NCI-H748 (cell line): ENCODE measurements around the gene PAEP.
"Not testable (repeated sequence)": the region's sequence is repeated elsewhere in the genome, so short reads cannot be mapped to it uniquely, and the experiment has no call there.

Source experiments
- DNase-seq: peaks from one replicate; lab custom pipeline; 2025; ENCODE audit not compliant: unreplicated experiment; lab: John Stamatoyannopoulos, UW

Gene PAEP

GRCh38 chr9:135549478-135550343 is 11.8 kb upstream of the PAEP start:
- DNase-seq = not testable (repeated sequence)

DNA sequence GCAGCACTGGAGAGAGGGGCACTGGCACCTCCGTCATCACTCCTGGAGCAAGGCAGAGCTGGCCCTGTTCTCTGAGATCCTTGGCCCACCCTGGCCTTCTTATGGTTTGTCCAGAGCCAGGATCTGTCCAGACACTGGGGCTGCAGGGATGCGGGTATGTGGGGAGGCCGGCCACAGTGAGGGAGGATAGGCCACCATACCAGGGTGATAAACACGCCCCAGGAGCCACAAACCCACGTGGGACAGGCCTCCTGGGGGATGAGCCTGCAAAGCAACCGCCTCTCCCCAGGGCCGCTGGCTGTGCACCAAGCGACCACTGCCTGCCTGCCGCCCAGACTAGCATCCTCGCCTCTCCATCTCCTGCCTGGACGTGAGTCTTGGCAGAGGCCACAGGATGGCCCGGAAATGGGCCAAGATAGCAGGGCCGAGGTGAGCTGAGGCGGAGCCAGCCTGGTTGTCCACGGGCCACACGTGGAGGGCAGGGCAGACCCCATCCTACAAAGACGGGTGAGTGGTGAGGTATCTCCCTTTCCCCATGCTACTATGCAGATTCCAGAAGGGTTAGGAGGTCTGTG is 11.1 kb upstream of the PAEP start:
- DNase-seq = no peak

DNA sequence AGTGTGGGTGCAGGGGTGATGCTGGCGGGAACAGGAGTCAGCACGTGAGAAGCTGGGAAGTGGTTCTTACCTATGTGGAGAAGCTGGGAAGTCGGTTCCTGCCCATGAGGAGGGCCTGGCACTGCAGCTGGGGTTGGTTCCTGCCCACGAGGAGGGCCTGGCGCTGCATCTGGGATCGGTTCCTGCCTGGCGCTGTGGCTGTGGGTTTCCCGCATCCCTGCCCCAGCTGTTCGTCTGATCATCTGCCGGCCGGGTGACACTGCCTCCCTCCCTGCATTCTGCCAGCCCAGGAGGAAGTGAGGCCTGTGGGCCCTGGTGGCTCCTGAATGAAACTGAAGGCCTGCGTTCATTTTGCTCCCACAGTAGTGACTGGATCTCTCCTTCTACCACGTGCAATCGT is 10.5 kb upstream of the PAEP start:
- no peak for DNase-seq

DNA sequence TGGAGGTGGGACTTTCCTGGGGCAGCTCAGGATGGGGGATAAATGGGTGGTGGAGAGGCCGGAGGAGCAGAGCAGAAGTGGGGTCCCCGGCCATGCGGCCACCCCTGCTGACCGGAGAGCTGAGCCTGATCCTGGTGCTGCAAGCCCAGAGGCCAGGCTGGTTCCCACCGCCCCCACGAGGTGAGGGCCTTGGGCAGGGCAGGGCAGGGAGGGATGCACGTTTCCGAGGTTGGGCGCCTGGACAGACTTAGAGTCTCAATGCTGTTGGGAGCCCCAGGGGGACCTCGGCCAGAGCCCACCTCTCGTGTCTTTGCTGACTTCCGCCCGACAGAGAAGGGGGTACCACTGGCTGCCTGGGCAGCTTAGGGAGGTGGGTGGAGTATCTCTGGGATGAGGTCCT is 10.1 kb upstream of the PAEP start:
- no peak for DNase-seq

- no peak for DNase-seq
Measured at GRCh38 chr9:135552021-135552697, 9.4 kb upstream of the PAEP start.

- no peak for DNase-seq
Measured at GRCh38 chr9:135552698-135553171, 8.8 kb upstream of the PAEP start.

- no peak for DNase-seq
Measured at GRCh38 chr9:135554718-135555117, 6.8 kb upstream of the PAEP start.

DNA sequence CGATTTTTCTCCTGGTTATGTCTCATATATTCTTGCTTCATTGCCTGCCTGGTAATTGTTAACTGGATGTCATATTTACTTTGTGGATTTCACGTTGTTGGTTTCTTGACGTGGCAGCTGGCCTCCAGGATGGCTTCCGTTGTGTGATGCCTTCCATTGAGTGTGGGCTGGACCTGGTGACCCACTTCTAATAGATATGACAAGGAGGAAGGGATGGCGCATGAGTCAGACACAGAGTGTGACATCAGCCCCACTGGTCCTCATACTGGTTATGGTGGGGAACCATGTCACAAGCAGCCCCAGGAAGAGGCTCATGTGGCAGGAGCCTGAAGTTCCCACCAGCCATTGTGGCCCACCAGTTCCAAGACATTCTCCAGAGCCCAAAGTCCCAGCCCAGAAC is 6.4 kb upstream of the PAEP start:
- no peak for DNase-seq

- no peak for DNase-seq
Measured at GRCh38 chr9:135555910-135556309, 5.6 kb upstream of the PAEP start.

- no peak for DNase-seq
Measured at GRCh38 chr9:135559606-135560005, 1.9 kb upstream of the PAEP start.

- no peak for DNase-seq
Measured at GRCh38 chr9:135562235-135562745, 734 bp downstream of the PAEP start.

DNA sequence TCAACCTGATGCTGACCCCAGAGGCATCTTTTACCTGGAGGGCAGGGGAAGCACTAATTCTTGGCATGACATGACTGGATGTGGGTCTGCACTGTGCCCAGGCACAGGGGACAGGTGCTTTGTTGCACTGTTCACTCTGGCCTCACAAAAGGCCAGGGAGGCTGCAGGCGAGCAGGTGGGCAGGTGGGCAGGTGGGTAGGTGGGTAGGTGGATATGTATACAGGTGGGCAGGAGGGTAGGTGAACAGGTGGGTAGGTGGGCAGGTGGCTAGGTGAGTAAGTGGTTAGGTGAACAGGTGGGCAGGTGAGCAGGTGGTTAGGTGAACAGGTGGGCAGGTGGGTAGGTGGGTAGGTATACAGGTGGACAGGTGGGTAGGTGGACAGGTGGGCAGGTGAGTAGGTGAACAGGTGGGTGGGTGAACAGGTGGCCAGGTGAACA is 1.5 kb downstream of the PAEP start:
- no peak for DNase-seq

DNA sequence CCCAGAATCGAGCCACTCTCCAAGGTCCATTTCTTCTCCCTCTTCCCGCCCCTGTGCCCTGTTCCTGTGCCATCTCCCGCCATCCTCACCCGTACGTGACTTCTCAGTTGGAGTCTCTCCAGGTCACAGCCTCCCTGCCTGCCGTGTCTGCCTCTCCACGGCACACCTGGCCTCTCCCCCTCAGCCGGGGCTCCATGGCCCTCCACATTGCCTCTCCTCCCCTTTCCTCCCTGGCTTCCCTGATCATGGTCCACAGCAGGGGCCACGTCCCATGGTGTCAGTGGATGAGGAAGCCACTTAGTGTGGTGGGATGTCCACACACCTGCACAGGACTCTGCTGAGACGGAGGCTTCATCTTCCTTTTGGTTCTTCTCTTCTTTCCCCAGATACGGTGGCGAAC is 2.3 kb downstream of the PAEP start:
- no peak for DNase-seq

DNA sequence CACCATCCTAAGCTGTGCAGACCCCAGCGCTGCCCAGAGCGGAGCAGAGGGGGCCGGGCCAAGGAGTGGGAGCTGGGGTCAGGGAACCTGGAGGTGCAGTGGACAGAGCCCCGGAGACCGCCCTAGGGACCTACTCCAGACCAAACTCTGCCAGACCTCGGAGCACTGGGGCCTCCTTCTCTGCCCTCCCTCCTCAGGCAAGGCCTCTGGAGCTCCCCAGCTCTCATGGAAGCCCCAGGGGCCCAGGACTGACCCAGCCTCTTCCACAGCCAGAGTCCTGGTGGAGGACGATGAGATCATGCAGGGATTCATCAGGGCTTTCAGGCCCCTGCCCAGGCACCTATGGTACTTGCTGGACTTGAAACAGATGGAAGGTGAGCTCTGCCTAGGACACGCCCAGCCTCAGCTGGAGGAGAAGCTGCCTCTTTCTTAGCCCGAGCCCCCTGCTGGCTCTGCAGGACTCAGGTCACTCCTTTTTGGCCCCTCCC is 3.6 kb downstream of the PAEP start:
- no peak for DNase-seq

GRCh38 chr9:135565636-135566035 is 4.1 kb downstream of the PAEP start:
- DNase-seq = no peak

GRCh38 chr9:135566552-135566951 is 5.0 kb downstream of the PAEP start:
- DNase-seq = no peak

- no peak for DNase-seq
Measured at GRCh38 chr9:135567311-135567710, 5.8 kb downstream of the PAEP start.

DNA sequence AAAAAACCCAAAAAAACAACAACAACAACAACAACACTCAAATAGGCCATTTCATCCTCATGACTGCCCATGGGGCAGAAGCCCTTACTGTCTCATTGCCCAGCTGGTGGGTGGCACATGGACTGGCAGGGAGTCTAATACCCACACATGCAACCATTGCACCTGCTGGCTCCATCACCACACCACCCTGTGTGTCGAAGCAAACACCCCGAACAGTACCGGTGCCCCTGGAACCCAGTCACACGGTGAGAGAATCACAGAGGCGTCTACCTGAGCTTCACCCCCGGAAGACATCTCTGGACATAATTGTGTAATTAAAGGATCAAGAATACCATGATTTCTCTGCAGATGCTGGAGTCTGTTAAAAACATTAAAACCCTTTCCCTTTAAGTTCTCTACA is 6.5 kb downstream of the PAEP start:
- no peak for DNase-seq

- no peak for DNase-seq
Measured at GRCh38 chr9:135570456-135570855, 8.9 kb downstream of the PAEP start.

DNA sequence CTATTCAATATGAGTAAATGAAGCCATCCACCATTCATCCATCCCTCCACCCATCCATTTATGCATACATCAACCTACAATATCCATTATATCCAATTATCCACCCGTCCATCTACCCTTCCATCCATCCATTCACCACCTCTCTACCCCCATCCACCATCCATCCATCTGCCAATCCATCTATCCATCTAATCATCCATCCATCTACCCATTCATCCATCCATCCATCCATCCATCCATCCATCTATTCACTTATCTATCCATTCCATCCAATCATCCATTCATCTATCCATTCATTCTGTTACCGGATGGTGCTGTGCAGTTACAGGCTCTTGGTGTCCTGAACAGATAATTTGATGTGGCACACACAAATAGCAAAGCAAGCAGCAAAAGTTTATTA is 10.7 kb downstream of the PAEP start:
- DNase-seq = no peak

GRCh38 chr9:135573124-135573523 is 11.6 kb downstream of the PAEP start:
- no peak for DNase-seq

DNA sequence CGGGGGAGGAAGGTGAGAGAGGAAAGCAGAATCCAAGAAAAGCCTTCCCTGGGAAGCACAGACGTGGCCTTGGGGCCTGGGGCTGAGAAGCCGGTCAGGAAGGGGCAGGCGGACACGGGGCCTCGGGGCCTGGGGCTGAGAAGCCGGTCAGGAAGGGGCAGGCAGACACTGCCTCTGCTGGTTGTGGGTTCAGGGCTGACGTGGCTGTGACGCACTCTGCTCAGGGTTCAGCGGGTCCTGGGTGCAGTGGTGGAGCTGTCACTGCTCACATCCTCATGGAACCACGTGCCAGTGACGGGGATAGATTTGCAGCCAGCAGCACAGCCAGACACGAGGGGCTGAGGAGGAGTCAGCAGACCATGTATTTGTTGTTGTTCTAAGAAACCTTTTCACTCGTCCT is 12.8 kb downstream of the PAEP start:
- DNase-seq = no peak
